ENCODE results near the gene GNG3.
"Not testable (repeated sequence)": the region's sequence is repeated elsewhere in the genome, so short reads cannot be mapped to it uniquely, and the experiment has no call there.

The GNG3 gene

GRCh38 chr11:62688491-62688890 lies 19.0 kb upstream of the GNG3 start:
- no peak for DNase-seq

GRCh38 chr11:62689421-62690183 lies 17.9 kb upstream of the GNG3 start, which contains the start of gene LRRN4CL:
LRRN4CL (minus strand) TSS chr11:62689530; CDS start chr11:62688508, 1,022 bp downstream.
- no peak for DNase-seq

DNA sequence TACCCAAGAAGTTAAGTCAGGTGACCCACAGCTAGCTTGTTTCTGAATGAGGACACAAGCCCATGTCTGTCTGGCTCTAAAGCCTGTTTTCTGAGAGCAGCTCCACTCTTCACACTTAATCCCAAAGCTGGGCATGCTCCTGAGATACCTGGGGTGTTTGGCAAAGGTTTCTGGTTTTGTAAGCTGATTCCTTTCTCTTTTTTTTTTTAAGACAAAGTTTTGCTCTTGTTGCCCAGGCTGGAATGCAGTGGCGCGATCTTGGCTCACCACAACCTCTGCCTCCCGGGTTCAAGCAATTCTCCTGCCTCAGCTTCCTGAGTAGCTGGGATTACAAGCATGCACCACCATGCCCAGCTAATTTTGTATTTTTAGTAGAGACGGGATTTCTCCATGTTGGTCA lies 13.9 kb upstream of the GNG3 start:
- DNase-seq: not testable (repeated sequence)

GRCh38 chr11:62694455-62695167 lies 12.9 kb upstream of the GNG3 start:
- DNase-seq: peak; percentile 42 to 80

DNA sequence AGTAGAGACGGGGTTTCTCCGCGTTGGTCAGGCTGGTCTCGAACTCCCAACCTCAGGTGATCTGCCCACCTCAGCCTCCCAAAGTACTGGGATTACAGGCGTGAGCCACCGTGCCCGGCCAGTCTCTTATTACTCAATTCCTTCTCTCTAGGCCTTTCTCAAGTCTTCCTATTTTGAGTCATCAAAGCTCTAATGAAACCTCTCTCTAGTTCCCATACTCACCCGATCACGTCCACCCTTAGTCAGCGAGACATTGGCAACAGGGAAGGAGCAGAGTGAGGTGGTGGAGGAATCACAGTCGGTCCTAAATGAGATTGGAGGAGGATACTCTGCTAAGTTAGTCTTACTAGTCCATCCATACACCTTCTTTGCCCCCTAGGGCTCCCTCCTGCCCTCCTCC lies 5.2 kb upstream of the GNG3 start:
- no peak for DNase-seq

GRCh38 chr11:62703921-62704320 lies 3.6 kb upstream of the GNG3 start:
- not testable (repeated sequence) for DNase-seq

DNA sequence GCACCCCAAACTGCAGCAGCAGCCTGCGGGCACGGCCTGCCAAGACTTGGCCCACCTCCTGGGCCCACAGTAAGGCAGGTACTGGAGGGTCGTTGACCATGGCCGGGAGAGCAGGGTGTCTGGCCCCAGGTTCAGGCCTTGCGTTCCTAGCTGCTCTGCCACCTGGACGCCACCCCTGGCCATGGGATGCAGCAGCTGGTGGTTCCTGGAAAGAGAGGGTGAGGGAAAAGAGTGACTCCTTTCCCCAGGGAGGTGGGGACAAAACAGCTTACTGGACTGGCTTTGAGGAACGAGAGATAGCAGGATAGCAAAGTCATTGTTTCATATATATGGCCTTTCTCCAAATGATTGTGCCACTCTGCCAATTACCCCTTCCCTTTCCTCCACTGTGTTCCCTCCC lies 2.1 kb upstream of the GNG3 start:
- DNase-seq: peak; percentile 29 to 70

- DNase-seq: peak; percentile 82 to 95
These were observed 1.3 kb upstream of the GNG3 start for GRCh38 chr11:62705880-62706849.

DNA sequence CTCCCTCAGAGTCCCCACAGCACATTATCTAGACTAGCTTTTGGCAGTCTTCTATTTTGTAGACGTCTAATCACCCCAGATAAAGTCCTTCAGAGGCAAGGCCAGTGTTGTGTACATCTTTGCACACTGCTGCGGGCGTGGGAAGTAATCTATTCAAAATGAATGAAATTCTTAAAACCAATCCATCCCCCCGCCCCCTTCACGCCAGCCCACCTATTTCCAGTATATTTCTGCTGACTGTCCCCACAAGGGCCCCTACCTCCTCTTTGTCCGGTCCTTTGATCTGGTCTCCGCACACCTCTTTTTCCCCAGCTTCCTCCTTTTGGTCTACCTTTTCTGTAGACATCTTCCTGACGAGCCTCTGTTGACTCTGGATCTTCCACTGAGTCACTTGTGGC lies 627 bp upstream of the GNG3 start:
- DNase-seq: no peak

DNA sequence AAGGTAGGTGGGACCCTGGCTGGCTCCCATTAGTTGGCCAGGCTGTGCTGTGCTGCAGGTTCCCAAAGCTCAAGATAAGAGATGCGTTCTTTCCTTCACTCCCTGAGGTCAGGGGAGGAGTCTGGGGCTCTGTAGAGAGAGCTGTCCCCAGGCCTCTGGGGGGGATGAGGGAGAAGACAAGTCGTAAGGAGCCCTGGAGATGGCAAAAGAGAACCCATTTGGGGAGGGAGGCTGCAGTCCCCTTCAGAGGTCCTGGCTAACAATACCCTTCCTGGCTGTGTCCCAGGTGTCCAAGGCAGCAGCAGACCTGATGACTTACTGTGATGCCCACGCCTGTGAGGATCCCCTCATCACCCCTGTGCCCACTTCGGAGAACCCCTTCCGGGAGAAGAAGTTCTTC lies 916 bp downstream of the GNG3 start:
- peak in 1 of 2 experiments; percentile 8 for DNase-seq

GRCh38 chr11:62708793-62709192 lies 1.3 kb downstream of the GNG3 start:
- peak; percentile 39 to 53 for DNase-seq

GRCh38 chr11:62709247-62710000 lies 1.9 kb downstream of the GNG3 start:
- peak; percentile 96 to 98 for DNase-seq

- peak in 1 of 2 experiments; percentile 11 for DNase-seq
These were observed 2.5 kb downstream of the GNG3 start for GRCh38 chr11:62710001-62710345.

DNA sequence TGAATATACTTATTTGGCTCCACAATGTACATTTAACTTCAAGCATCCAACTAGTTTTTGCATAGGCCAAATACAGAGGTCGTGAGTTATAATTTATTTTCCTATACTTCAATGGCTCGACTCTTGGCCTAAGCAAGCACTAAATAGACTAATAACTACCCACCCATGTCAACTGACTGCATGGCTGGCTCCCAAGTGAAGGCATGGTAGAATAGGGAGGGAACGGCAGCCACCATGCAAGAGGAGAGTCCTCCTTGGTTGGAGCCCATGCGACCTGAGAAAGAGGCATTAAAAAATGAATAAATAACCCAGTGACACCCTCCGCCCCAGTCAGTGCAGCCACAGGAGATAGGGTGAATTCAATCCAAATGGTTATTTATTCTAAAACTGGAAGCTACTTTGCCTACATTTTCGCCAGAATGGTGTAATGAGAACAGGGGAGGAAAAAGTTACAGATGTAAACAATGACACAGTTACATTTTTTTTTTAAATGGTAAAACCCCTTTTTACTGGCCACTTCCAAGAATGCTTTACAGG lies 4.9 kb downstream of the GNG3 start:
- DNase-seq: no peak

DNA sequence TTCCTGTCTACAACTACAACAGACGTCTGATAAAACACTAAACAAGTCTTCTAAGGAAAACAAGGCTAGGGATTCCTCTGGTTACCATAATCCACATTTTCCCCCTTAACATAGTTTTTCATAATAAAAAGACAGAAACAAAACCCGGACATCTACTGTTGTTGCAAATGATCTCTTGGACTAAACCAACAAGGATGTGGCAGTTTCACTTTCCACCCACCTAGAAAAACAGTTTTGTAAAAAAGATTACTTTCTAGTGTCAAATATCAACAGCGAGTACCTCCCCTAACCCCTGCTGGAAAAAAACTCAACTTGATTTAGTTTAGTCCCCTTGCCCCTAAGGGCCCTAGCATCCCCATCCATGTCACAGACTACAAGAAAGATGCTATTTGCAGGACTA lies 5.4 kb downstream of the GNG3 start:
- DNase-seq: no peak

GRCh38 chr11:62713343-62713742 lies 5.9 kb downstream of the GNG3 start:
- DNase-seq: no peak

DNA sequence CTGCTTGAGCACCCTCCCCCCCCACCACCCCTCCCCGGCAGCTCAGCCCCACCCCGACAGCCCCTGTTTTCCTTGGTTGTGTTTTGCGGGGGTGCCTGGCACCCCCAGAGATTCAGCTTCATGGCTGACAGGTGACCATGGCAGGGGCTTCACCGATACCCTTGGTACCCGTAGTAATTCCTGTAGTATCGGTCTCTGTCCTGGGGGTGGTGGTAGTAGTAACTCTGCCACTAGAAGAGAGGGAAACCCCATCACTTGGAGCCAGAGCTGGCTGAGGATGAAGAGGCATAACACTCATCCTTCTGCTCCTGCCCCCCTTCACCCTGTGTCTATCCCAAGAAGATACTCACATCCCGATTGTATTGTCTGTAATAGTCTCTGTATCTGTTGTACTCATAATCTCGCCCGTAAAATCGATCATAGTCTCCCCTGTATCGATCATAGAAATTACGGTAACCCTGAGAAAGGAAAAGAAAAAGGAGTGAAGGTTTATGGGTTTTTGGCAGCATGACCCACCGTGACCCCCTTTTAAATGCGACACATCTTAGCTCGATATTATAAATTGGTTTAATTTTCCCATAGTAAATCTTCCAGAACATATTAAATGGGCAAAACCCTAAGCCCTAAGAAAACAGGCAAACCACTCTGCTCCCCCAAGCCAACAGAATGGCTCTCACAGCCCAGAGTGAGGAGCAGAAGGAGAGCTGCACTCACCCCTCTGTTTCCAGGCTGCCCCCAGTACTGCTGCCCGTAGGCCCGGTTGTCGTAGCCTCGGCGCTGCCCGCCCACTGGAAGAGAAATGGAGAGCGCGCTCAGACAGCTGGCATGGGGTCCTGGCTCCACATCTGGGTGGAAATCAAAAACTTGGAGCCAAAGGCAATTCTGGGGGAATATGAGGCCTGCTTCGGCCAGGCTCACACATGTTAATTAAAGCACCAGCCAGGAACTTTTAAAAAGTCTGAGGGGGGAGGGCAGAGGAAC lies 8.0 kb downstream of the GNG3 start:
- no peak for DNase-seq

- DNase-seq: no peak
These were observed 8.7 kb downstream of the GNG3 start for GRCh38 chr11:62716206-62716605.

- no peak for DNase-seq
These were observed 9.3 kb downstream of the GNG3 start for GRCh38 chr11:62716816-62717215.

GRCh38 chr11:62719302-62719978 lies 12.0 kb downstream of the GNG3 start:
- no peak for DNase-seq
